ENCODE measurements around the gene QSOX2. TPM values are rescaled to one million over a fixed set of nuclear protein-coding genes. Genes with fewer than 3 reads are reported as not detected.

The QSOX2 gene
- total RNA-seq, 2 donors from 2014 or later: 4.9 to 12.0 TPM

DNA sequence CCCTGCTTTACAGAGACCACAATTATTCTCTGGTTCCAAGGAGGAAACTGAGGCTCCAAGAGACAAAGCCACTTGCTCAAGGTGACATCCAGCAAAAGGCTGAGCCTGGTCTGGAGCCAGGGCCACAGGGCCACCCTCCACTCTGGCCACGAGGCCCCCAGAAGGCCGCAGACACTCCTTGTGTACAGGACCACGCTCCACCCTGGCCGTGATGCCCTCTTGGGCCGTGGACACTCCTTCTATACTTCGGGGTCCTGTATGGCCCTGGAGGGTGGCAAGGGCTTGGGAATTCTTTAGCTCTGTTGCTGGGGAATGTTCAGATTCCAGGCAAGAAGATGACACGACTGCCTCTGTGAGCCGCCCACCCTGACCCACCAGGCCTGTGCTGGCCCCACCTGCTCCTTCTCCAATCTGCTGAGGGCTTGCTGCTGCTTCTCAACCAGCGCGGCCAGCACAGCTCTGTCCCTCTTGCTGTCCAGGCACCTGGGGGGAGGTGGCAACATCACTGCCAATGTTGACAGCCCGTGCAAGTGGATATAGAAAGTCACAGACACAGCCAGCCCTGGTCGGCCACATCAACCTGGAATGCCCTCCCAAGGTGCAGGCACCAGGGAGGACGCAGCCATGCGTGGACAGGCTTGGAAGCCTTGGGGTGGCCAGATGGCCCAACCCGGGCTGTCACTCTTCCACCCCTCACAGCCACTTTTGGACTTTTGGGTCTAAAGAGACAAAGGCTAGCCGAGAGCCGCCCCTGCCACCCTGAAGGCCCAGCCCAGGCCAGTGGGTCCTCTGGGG lies 20.1 kb upstream of the QSOX2 start:
- DNase-seq: no peak
- H3K9ac ChIP-seq (ENCODE audit: low read depth in 2 of 2, low read length in 2 of 2): no peak overlapping the region
- H3K27me3 ChIP-seq: no peaks in the 10 kb centered on the region
- TF ChIP-seq, protein P1, sequence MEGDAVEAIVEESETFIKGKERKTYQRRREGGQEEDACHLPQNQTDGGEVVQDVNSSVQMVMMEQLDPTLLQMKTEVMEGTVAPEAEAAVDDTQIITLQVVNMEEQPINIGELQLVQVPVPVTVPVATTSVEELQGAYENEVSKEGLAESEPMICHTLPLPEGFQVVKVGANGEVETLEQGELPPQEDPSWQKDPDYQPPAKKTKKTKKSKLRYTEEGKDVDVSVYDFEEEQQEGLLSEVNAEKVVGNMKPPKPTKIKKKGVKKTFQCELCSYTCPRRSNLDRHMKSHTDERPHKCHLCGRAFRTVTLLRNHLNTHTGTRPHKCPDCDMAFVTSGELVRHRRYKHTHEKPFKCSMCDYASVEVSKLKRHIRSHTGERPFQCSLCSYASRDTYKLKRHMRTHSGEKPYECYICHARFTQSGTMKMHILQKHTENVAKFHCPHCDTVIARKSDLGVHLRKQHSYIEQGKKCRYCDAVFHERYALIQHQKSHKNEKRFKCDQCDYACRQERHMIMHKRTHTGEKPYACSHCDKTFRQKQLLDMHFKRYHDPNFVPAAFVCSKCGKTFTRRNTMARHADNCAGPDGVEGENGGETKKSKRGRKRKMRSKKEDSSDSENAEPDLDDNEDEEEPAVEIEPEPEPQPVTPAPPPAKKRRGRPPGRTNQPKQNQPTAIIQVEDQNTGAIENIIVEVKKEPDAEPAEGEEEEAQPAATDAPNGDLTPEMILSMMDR (IDR thresholded peaks at IDR 0.05): no peak
- no peaks in the 10 kb centered on the region for H3K4me1 ChIP-seq
- no peaks in the 10 kb centered on the region for H3K9me3 ChIP-seq
- intact Hi-C loops (cut with DNase I): no loop called here
- H3K4me3 ChIP-seq: no peak overlapping the region
- H3K27ac ChIP-seq: no peak overlapping the region
- H3K36me3 ChIP-seq: no peaks in the 10 kb centered on the region

DNA sequence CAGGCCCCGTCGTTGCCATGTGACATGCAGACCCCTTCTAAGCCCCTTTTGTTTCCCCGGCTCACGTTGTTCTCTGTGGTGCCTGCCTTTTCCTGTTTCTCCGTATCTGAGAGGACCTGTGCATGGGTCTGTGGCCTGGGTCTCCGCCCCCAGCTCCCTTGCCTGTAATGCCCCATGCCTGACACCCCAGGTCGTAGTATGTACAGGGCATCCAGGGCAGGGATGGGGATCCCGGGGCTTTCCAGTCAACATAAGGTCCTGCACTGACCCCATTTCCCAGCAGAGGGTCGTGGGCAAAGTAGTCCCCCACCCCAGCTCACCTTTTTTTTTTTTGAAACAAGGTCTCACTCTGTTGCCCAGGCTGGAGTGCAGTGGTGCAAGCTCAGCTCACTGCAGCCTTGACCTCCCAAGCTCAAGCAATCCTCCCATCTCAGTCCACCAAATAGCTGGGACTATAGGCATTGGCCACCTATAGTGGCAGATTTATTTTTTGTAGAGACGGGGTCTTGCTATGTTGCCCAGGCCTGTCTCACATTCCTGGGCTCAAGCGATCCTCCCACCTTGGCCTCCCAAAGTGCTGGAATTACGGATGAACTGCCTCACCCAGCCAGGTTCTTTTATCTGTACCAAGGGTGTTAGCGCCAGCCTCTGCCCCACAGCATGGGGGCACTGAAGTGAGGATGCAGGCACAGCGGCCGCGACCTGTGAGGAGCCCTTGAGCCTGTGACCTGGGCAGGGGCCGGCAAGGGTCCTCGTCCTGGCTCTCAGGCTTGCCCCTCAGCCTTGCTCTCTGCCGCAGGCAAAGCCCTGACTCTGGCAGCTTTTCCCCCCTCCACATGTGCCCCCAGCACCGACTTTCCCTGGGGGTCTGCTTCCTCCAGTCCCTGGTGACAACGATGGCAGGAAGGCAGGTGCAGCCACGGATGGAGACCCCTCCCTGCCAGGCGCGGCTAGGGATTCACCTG lies 19.1 kb upstream of the QSOX2 start:
- no peak for DNase-seq
- no peaks in the 10 kb centered on the region for H3K4me1 ChIP-seq
- no peak overlapping the region for H3K9ac ChIP-seq (ENCODE audit: low read depth in 2 of 2, low read length in 2 of 2)
- TF ChIP-seq, protein P1 (IDR thresholded peaks at IDR 0.05): no peak
- no peak overlapping the region for H3K27ac ChIP-seq
- intact Hi-C loops (cut with DNase I): no loop called here
- no peaks in the 10 kb centered on the region for H3K27me3 ChIP-seq
- H3K4me3 ChIP-seq: no peak overlapping the region
- no peaks in the 10 kb centered on the region for H3K36me3 ChIP-seq
- no peaks in the 10 kb centered on the region for H3K9me3 ChIP-seq

DNA sequence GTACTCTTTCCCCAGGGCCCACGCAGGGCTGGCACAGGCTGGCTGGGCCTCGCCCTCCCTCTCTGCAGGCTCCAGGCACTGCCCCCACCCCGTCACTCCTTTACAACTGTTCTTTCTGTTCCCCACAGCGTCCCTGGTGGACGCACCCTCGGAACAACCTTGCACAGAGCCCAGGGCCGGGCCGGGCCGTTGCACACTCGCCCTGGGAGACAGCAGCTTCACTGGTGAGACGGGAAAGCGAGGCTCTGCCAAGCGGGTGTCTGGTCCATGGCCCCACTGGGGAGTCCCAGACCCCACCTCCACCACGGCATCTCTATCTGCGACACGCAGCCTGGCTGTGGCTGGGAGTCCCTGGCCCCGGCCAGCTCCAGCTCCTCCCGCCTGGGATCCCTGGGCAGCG lies 18.4 kb upstream of the QSOX2 start:
- Histone ChIP-seq H3K36me3 (no peaks in the 10 kb centered on the region), H3K4me1 (no peaks in the 10 kb centered on the region), H3K4me3 (no peak overlapping the region), H3K9me3 (no peaks in the 10 kb centered on the region), H3K9ac (ENCODE audit: low read depth in 2 of 2, low read length in 2 of 2) (no peak overlapping the region), H3K27ac (no peak overlapping the region), H3K27me3 (no peaks in the 10 kb centered on the region)
- intact Hi-C loops (cut with DNase I): no loop called here
- TF ChIP-seq, protein P1 (IDR thresholded peaks at IDR 0.05): no peak
- DNase-seq: no peak

DNA sequence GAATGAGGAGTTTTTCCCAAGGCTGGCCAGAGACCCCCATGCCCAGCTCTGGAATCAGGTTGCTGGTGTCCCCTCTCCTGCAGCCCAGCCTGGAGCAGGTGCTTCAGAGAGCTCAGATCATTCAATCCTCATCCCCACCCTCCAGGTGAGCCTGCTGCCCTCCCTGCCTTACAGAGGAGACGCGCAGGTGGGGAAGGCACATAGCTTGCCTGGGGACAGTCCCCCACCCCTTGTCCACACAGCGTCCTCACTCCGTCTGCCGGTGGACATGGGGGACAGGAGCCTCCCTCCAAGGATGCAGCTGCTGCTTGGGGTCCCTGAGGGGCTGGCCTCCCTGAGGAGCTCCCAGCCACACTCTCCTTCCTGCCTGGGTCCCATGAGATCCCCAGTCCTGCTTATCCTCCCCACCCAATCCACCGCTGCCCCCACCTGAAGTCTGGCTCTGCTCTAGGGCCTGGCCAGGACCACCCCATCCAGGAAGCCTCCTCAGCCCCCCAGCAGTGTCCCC lies 17.1 kb upstream of the QSOX2 start:
- Histone ChIP-seq H3K4me1 (no peaks in the 10 kb centered on the region), H3K9ac (ENCODE audit: low read depth in 2 of 2, low read length in 2 of 2) (no peak overlapping the region), H3K27ac (no peak overlapping the region), H3K9me3 (no peaks in the 10 kb centered on the region), H3K27me3 (no peaks in the 10 kb centered on the region), H3K4me3 (no peak overlapping the region), H3K36me3 (no peaks in the 10 kb centered on the region)
- intact Hi-C loops (cut with DNase I): no loop called here
- TF ChIP-seq, protein P1 (IDR thresholded peaks at IDR 0.05): no peak
- DNase-seq: no peak

DNA sequence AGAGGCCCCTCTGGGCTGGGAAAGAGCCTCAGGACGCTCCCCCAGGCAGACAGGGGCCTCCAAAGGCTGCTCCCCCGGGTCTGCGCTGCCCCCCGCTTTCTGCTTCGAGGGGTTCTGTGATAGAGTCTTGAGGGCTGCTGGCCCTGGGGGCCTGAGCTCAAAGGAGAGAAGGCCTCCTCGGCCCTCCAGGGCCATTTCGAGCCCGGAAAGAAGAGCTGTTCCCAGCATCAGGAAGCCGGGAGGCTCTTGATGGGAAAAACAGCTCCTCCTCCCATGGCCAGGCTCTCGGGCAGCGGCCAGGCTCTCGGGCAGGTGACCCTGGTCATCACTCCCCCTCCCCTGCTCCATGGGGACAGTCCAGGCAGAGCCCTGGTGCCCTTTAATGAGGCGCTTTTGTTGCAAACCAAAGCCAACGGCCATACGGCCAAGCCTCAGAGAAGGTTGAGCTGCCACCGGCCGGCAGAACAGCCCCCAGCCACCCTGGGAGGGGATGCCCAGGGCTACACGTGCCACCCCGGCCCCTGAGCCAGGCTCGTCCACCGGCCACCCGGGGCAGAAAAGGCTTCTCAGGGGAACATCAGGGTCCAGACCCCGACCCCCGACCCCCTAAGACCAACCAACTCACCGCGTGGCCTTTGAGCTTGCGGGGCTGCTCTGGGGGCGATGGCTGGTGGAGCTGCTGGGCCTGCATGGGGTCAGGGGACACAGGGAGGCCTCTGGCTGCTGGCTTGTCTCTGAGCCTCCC lies 16.2 kb upstream of the QSOX2 start:
- Histone ChIP-seq H3K4me3 (no peak overlapping the region), H3K27me3 (no peaks in the 10 kb centered on the region), H3K36me3 (no peaks in the 10 kb centered on the region), H3K9ac (ENCODE audit: low read depth in 2 of 2, low read length in 2 of 2) (no peak overlapping the region), H3K27ac (no peak overlapping the region), H3K4me1 (no peaks in the 10 kb centered on the region), H3K9me3 (no peaks in the 10 kb centered on the region)
- no peak for DNase-seq
- TF ChIP-seq, protein P1 (IDR thresholded peaks at IDR 0.05): no peak
- intact Hi-C loops (cut with DNase I): no loop called here

Measured in colonic mucosa (tissue), 4 donors.